ENCODE measurements around the gene SEL1L3.

- no peak for TF ChIP-seq CTCF (IDR thresholded peaks at IDR 0.05)
- no peak for TF ChIP-seq POLR2A (IDR thresholded peaks at IDR 0.05)
Measured at GRCh38 chr4:25908491-25908901, 45.7 kb upstream of the SEL1L3 start.
